Measurements from ENCODE around the gene TMEM212. TPM values are rescaled to one million over a fixed set of nuclear protein-coding genes. Genes with fewer than 3 reads are reported as not detected.

TMEM212 gene
- total RNA-seq, 4 donors from 2014 or later: not detected

- ATAC-seq (no peak), DNase-seq (no peak)
- peak overlapping the region; percentile 46 to 63 (median 54) for H3K27ac ChIP-seq
- H3K27me3 ChIP-seq: no peaks in the 10 kb centered on the region
- in situ Hi-C loops (cut with MboI; ENCODE audit: low sequenced_read_pairs in 4 of 4) (loop anchor here in 3 of 4 donors (10.0 to 25.0 kb wide), 3 partner anchors 191 to 502 kb away; no protein-coding TSS in a partner anchor), intact Hi-C loops (cut with DNase I; ENCODE audit: low total_unique reads) (loop anchor here (10.0 kb wide), 1 partner anchor 651 kb away; no protein-coding TSS in a partner anchor)
- no peaks in the 10 kb centered on the region for H3K36me3 ChIP-seq
- H3K4me3 ChIP-seq: no peak overlapping the region
- TF ChIP-seq POLR2A (IDR thresholded peaks at IDR 0.05) (no peak), CTCF (IDR thresholded peaks at IDR 0.05 in 4 of 5, conservative IDR thresholded peaks at IDR 0.05 in 1 of 5) (no peak)
- no peaks in the 10 kb centered on the region for H3K9me3 ChIP-seq
- H3K4me1 ChIP-seq: peaks cover 14 to 18% of the 10 kb centered on the region in 2 donors
These were observed 7.5 kb upstream of the TMEM212 start for GRCh38 chr3:171835613-171836012.

GRCh38 chr3:171836855-171837254, 6.3 kb upstream of the TMEM212 start:
- TF ChIP-seq CTCF (IDR thresholded peaks at IDR 0.05 in 4 of 5, conservative IDR thresholded peaks at IDR 0.05 in 1 of 5): no peak
- TF ChIP-seq POLR2A (IDR thresholded peaks at IDR 0.05): no peak
- Histone ChIP-seq H3K27ac (peak overlapping the region in 1 of 4 donors; percentile 3), H3K4me3 (no peak overlapping the region), H3K36me3 (no peaks in the 10 kb centered on the region), H3K9me3 (no peaks in the 10 kb centered on the region), H3K27me3 (no peaks in the 10 kb centered on the region), H3K4me1 (peaks cover 14 to 18% of the 10 kb centered on the region in 2 donors)
- DNase-seq (no peak), ATAC-seq (no peak)
- in situ Hi-C loops (cut with MboI; ENCODE audit: low sequenced_read_pairs in 4 of 4) (loop anchor here in 3 of 4 donors (10.0 to 25.0 kb wide), 3 partner anchors 192 to 500 kb away; no protein-coding TSS in a partner anchor), intact Hi-C loops (cut with DNase I; ENCODE audit: low total_unique reads) (loop anchor here (10.0 kb wide), 1 partner anchor 652 kb away; no protein-coding TSS in a partner anchor)

GRCh38 chr3:171837698-171838097, 5.5 kb upstream of the TMEM212 start:
- DNase-seq (no peak), ATAC-seq (no peak)
- Histone ChIP-seq H3K27me3 (no peaks in the 10 kb centered on the region), H3K4me1 (peaks cover 14 to 18% of the 10 kb centered on the region in 2 donors), H3K4me3 (no peak overlapping the region), H3K27ac (peak overlapping the region in 3 of 4 donors; percentile 49 to 54 (median 52)), H3K9me3 (no peaks in the 10 kb centered on the region), H3K36me3 (no peaks in the 10 kb centered on the region)
- no peak for TF ChIP-seq CTCF (IDR thresholded peaks at IDR 0.05 in 4 of 5, conservative IDR thresholded peaks at IDR 0.05 in 1 of 5)
- no peak for TF ChIP-seq POLR2A (IDR thresholded peaks at IDR 0.05)
- intact Hi-C loops (cut with DNase I; ENCODE audit: low total_unique reads) (loop anchor here (10.0 kb wide), 1 partner anchor 653 kb away; no protein-coding TSS in a partner anchor), in situ Hi-C loops (cut with MboI; ENCODE audit: low sequenced_read_pairs in 4 of 4) (loop anchor here in 3 of 4 donors (10.0 to 25.0 kb wide), 3 partner anchors 193 to 500 kb away; no protein-coding TSS in a partner anchor)

- ATAC-seq: peak; percentile 65 to 69
- peak overlapping the region in 3 of 4 donors; percentile 3 to 6 (median 4) for H3K4me3 ChIP-seq
- no peaks in the 10 kb centered on the region for H3K36me3 ChIP-seq
- H3K27ac ChIP-seq: peak overlapping the region; percentile 27 to 54 (median 50)
- peaks cover 14 to 18% of the 10 kb centered on the region in 2 donors for H3K4me1 ChIP-seq
- peak; percentile 37 to 58 for DNase-seq
- TF ChIP-seq POLR2A (IDR thresholded peaks at IDR 0.05) (no peak), CTCF (IDR thresholded peaks at IDR 0.05 in 4 of 5, conservative IDR thresholded peaks at IDR 0.05 in 1 of 5) (no peak)
- in situ Hi-C loops (cut with MboI; ENCODE audit: low sequenced_read_pairs in 4 of 4) (loop anchor here in 3 of 4 donors (10.0 to 25.0 kb wide), 3 partner anchors 193 to 499 kb away; no protein-coding TSS in a partner anchor), intact Hi-C loops (cut with DNase I; ENCODE audit: low total_unique reads) (loop anchor here (10.0 kb wide), 1 partner anchor 653 kb away; no protein-coding TSS in a partner anchor)
- H3K27me3 ChIP-seq: no peaks in the 10 kb centered on the region
- H3K9me3 ChIP-seq: no peaks in the 10 kb centered on the region
These were observed 4.9 kb upstream of the TMEM212 start for GRCh38 chr3:171838218-171838720.
